Transverse colon (tissue), 4 donors: Measurements from ENCODE around the gene MAP3K14. TPM values are rescaled to one million over a fixed set of nuclear protein-coding genes. Genes with fewer than 3 reads are reported as not detected.
A peak's percentile ranks its signal among the peaks of the same experiment; 100 is the strongest.

ENCODE experiments used
- DNase-seq: peaks from one replicate; pipeline ENCODE4 v3.0.0-alpha.2; 2019
- H3K27ac ChIP-seq, 4 donors: fragments of 200-600 bp; sonication (generic); 2 replicates each; pipeline ENCODE4 v1.5.1; 2016 to 2018; ENCODE audit warnings: inconsistent platforms in 4 of 4
- H3K27me3 ChIP-seq: fragments of 200-600 bp; sonication (generic); 2 replicates; pipeline ENCODE4 v1.5.1; 2017; ENCODE audit warnings: inconsistent platforms
- H3K36me3 ChIP-seq, 4 donors: fragments of 200-600 bp; sonication (generic); 2 replicates each; pipeline ENCODE4 v1.5.1; 2017 to 2019; ENCODE audit warnings: inconsistent platforms in 4 of 4
- H3K4me1 ChIP-seq, 4 donors: fragments of 200-600 bp; sonication (generic); 2 replicates each; pipeline ENCODE4 v1.5.1; 2017 to 2020; ENCODE audit warnings: inconsistent platforms in 4 of 4
- H3K4me3 ChIP-seq, 4 donors: fragments of 200-600 bp; sonication (generic); 1 replicate in 1 of 4; 2 replicates in 3 of 4; pipeline versions ENCODE4 v1.5.1 to v1.6.1; 2017 to 2019; ENCODE audit warnings: inconsistent platforms in 4 of 4
- H3K9me3 ChIP-seq, 2 donors: fragments of 200-600 bp; sonication (generic); 2 replicates each; pipeline ENCODE4 v1.5.1; 2017 to 2019; ENCODE audit warnings: inconsistent platforms in 2 of 2
- CTCF ChIP-seq, 5 experiments: fragments of 200-600 bp in 3 of 5; fragments of 450-650 bp in 2 of 5; sonication (generic) in 3 of 5; IDR thresholded peaks; 1 replicate in 2 of 5; 2 replicates in 3 of 5; pipeline ENCODE4 v1.5.1; 2016 to 2017; ENCODE audit warnings: antibody characterized with exemption in 5 of 5, inconsistent platforms in 3 of 5, mild to moderate bottlenecking in 2 of 5, moderate library complexity in 1 of 5
- EP300 ChIP-seq: sonication (generic); formaldehyde crosslinking; IDR thresholded peaks from one replicate; pipeline ENCODE4 v1.6.1; 2017; ENCODE audit warnings: antibody characterized with exemption, low read depth
- POLR2A ChIP-seq: fragments of 450-650 bp; IDR thresholded peaks from one replicate; pipeline ENCODE4 v1.6.1; 2016; ENCODE audit warnings: antibody characterized with exemption, mild to moderate bottlenecking, moderate library complexity
- POLR2AphosphoS5 ChIP-seq, 3 donors: sonication (generic); formaldehyde crosslinking; IDR thresholded peaks; one replicate each; pipeline ENCODE4 v1.6.1; 2016; ENCODE audit warnings: antibody characterized with exemption in 3 of 3
- WGBS, 2 donors: methylation state at CpG; one replicate each; pipeline ENCODE4 v1.1.5; 2018; ENCODE audit warnings: low coverage in 1 of 2; 5-methylcytosine and 5-hydroxymethylcytosine counted together
- in situ Hi-C, 4 donors: fragments of 200-750 bp; cut with MboI; loops; one replicate each; pipeline versions ENCODE4 v1.15.0 to v1.15.1; 2017; ENCODE audit warnings: low sequenced_read_pairs in 3 of 4, low pct_ligation_motif_present in 1 of 4, low pct_unique_long_range_greater_than_20kb in 1 of 4
- intact Hi-C: fragments of 100-400 bp; cut with DNase I; formaldehyde crosslinking; loops from one replicate; pipeline ENCODE4 v1.15.1; 2023; ENCODE audit warnings: low total_unique reads
- total RNA-seq, 4 donors: library from RNA; depleted of rRNA; stranded (reverse); fragments of >200 nt; gene quantifications; one replicate each; pipeline ENCODE4 v1.1.0, GENCODE V29; 2016

The MAP3K14 gene
- total RNA-seq, 4 donors from 2014 or later: 13.0 to 33.7 (median 18.7) TPM

- 72% methylated on average over 4 of the region's 7 CpGs; no CpG with 5 or more reads in 1 of the 2 donors for WGBS, 2 donors
- H3K4me1 ChIP-seq: peaks cover 8 to 48% (median 31%) of the 10 kb centered on the region in 4 donors
- intact Hi-C loops (no loop called here), in situ Hi-C loops (no loop called here)
- peak overlapping the region in 1 of 4 donors; percentile 54 for H3K4me3 ChIP-seq
- H3K36me3 ChIP-seq: no peaks in the 10 kb centered on the region
- H3K27me3 ChIP-seq: peaks cover 29% of the 10 kb centered on the region
- DNase-seq: no peak
- TF ChIP-seq CTCF (IDR thresholded peaks at IDR 0.05) (no peak), EP300 (no peak)
- peak overlapping the region; percentile 76 to 84 (median 83) for H3K27ac ChIP-seq
- H3K9me3 ChIP-seq: no peaks in the 10 kb centered on the region
These were observed 91.6 kb downstream of the MAP3K14 start for GRCh38 chr17:45225051-45225700.

- 80% methylated on average over 9 of the region's 9 CpGs; no CpG with 5 or more reads in 1 of the 2 donors for WGBS, 2 donors
- intact Hi-C loops: no loop called here
- DNase-seq: no peak
- in situ Hi-C loops: no loop called here
- TF ChIP-seq POLR2A (no peak), POLR2AphosphoS5 (IDR thresholded peaks at IDR 0.05) (no peak), EP300 (no peak), CTCF (IDR thresholded peaks at IDR 0.05) (no peak)
- Histone ChIP-seq H3K9me3 (no peaks in the 10 kb centered on the region), H3K27me3 (peaks cover 29% of the 10 kb centered on the region), H3K36me3 (no peaks in the 10 kb centered on the region), H3K4me3 (peak overlapping the region in 1 of 4 donors; percentile 54), H3K27ac (peak overlapping the region; percentile 76 to 84 (median 83)), H3K4me1 (peaks cover 8 to 43% (median 30%) of the 10 kb centered on the region in 4 donors)
These were observed 92.2 kb downstream of the MAP3K14 start for GRCh38 chr17:45224671-45225050.

GRCh38 chr17:45223539-45224528, 93.0 kb downstream of the MAP3K14 start:
- no peaks in the 10 kb centered on the region for H3K36me3 ChIP-seq
- peaks cover 29% of the 10 kb centered on the region for H3K27me3 ChIP-seq
- in situ Hi-C loops (no loop called here), intact Hi-C loops (no loop called here)
- H3K27ac ChIP-seq: peak overlapping the region; percentile 76 to 84 (median 83)
- H3K4me1 ChIP-seq: peaks cover 8 to 39% (median 26%) of the 10 kb centered on the region in 4 donors
- TF ChIP-seq EP300: no peak
- no peak for TF ChIP-seq POLR2AphosphoS5 (IDR thresholded peaks at IDR 0.05)
- TF ChIP-seq CTCF (IDR thresholded peaks at IDR 0.05): no peak
- no peak for TF ChIP-seq POLR2A
- H3K9me3 ChIP-seq: no peaks in the 10 kb centered on the region
- H3K4me3 ChIP-seq: peak overlapping the region in 1 of 4 donors; percentile 54
- WGBS, 2 donors: 64% methylated on average over 12 of the region's 12 CpGs; no CpG with 5 or more reads in 1 of the 2 donors
- DNase-seq: no peak

- Histone ChIP-seq H3K27me3 (peaks cover 29% of the 10 kb centered on the region), H3K4me3 (peak overlapping the region in 3 of 4 donors; percentile 36 to 55 (median 54)), H3K27ac (peak overlapping the region; percentile 76 to 84 (median 83)), H3K4me1 (peaks cover 1 to 35% (median 21%) of the 10 kb centered on the region in 4 donors), H3K9me3 (no peaks in the 10 kb centered on the region), H3K36me3 (no peaks in the 10 kb centered on the region)
- in situ Hi-C loops (no loop called here), intact Hi-C loops (no loop called here)
- no peak for DNase-seq
- TF ChIP-seq POLR2AphosphoS5 (IDR thresholded peaks at IDR 0.05) (no peak), EP300 (no peak), CTCF (IDR thresholded peaks at IDR 0.05) (no peak), POLR2A (no peak)
- WGBS, 2 donors: 82% methylated on average over 6 of the region's 8 CpGs; no CpG with 5 or more reads in 1 of the 2 donors
These were observed 93.8 kb downstream of the MAP3K14 start for GRCh38 chr17:45222996-45223538.
